Gastroesophageal sphincter (tissue), 4 donors: ENCODE data around the gene ACP1. TPM values are rescaled to one million over a fixed set of nuclear protein-coding genes. Genes with fewer than 3 reads are reported as not detected.

ENCODE experiments used
- ATAC-seq: fragments of 150-250 bp; one replicate; pipeline ENCODE4 v1.9.1; 2016; ENCODE audit warnings: mild to moderate bottlenecking, moderate library complexity
- H3K27ac ChIP-seq, 4 donors: fragments of 200-600 bp; sonication (generic) in 3 of 4; 1 replicate in 3 of 4; 2 replicates in 1 of 4; pipeline ENCODE4 v1.5.1; 2016 to 2019
- H3K27me3 ChIP-seq: fragments of 200-600 bp; sonication (generic); one replicate; pipeline ENCODE4 v1.5.1; 2019
- H3K36me3 ChIP-seq, 2 donors: fragments of 200-600 bp; sonication (generic); one replicate each; pipeline ENCODE4 v1.5.1; 2019; ENCODE audit warnings: control low read depth in 1 of 2
- H3K4me1 ChIP-seq, 3 donors: fragments of 200-600 bp; sonication (generic); 1 replicate in 2 of 3; 2 replicates in 1 of 3; pipeline ENCODE4 v1.5.1; 2016 to 2019; ENCODE audit warnings: control low read depth in 2 of 3
- H3K4me3 ChIP-seq, 2 donors: fragments of 200-600 bp; sonication (generic); one replicate each; pipeline ENCODE4 v1.5.1; 2019; ENCODE audit warnings: mild to moderate bottlenecking in 1 of 2, moderate library complexity in 1 of 2
- H3K9me3 ChIP-seq, 3 donors: fragments of 200-600 bp; sonication (generic); one replicate each; pipeline ENCODE4 v1.5.1; 2017 to 2019; ENCODE audit warnings: control low read depth in 2 of 3
- CTCF ChIP-seq, 4 experiments: fragments of 200-600 bp in 2 of 4; fragments of 450-650 bp in 2 of 4; sonication (generic) in 1 of 4; IDR thresholded peaks; one replicate each; pipeline ENCODE4 v1.5.1; 2017 to 2019; ENCODE audit warnings: antibody characterized with exemption in 4 of 4, mild to moderate bottlenecking in 2 of 4, moderate library complexity in 2 of 4
- EP300 ChIP-seq: sonication (generic); formaldehyde crosslinking; IDR thresholded peaks from one replicate; pipeline ENCODE4 v1.6.1; 2017; ENCODE audit warnings: antibody characterized with exemption, mild to moderate bottlenecking
- POLR2A ChIP-seq, 2 donors: fragments of 450-650 bp; IDR thresholded peaks; one replicate each; pipeline ENCODE4 v1.6.1; 2017; ENCODE audit warnings: antibody characterized with exemption in 2 of 2, mild to moderate bottlenecking in 2 of 2, moderate library complexity in 1 of 2
- POLR2AphosphoS5 ChIP-seq: sonication (generic); formaldehyde crosslinking; IDR thresholded peaks from one replicate; pipeline ENCODE4 v1.6.1; 2017; ENCODE audit warnings: antibody characterized with exemption
- WGBS, 2 donors: methylation state at CpG; one replicate each; pipeline ENCODE4 v1.1.5; 2018; ENCODE audit warnings: low coverage in 1 of 2; 5-methylcytosine and 5-hydroxymethylcytosine counted together
- total RNA-seq, 4 donors: library from RNA; depleted of rRNA; stranded (reverse); fragments of >200 nt; gene quantifications; one replicate each; pipeline ENCODE4 v1.1.0, GENCODE V29; 2016

The ACP1 gene
- total RNA-seq, 4 donors from 2014 or later: 79.5 to 115 (median 82.0) TPM

DNA sequence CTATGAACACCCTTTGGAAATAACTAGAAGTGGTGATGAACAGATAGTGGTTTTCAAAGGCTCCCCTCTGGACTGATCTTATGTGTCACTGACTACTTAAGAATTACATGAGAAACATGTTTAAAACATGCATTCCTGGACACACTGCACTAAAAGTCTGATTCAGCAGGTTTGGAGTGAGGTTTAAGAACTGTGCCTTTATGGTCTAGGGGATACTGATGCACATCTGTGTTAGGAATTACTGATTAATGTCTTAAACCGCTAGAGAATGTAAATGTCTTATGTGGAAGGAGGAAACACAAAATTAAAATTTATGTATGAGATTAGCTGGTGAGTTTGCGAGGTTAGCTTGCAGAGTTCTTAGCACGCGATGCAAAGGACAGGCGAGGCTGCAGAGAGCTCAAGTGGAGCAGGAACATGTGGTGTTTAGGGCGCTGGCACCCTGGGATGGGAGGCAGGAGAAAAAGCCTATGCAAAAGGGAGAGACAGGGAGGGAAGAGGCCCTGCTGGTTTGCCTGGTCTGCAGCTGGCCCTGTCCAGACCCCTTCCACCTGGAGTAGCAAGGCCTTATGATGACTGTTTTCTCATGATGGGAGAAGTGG is 12.6 kb upstream of the ACP1 start:
- WGBS, 2 donors: 82 to 96% methylated on average over 5 to 6 of the region's 6 CpGs

DNA sequence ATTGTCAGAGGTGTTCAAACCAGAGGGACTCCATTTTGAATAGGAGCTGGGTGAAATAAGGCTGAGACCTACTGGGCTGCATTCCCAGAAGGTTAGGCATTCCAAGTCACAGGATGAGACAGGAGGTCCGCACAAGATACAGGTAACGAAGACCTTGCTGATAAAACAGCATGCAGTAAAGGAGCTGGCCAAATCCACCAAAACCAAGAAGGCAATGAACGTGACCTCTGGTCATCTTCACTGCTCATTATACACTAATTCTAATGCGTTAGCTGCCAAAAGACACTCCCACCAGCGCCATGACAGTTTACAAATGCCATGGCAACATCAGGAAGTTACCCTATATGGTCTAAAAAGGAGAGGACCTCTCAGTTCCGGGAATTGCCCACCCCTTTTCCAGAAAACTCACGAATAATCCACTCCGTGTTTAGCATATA is 11.5 kb upstream of the ACP1 start:
- H3K4me3 ChIP-seq: no peak overlapping the region
- TF ChIP-seq CTCF (IDR thresholded peaks at IDR 0.05) (no peak), EP300 (no peak)
- no peak for ATAC-seq
- peaks cover 0 to 41% of the 10 kb centered on the region in 2 donors for H3K36me3 ChIP-seq
- H3K4me1 ChIP-seq: no peaks in the 10 kb centered on the region
- no peaks in the 10 kb centered on the region for H3K9me3 ChIP-seq
- WGBS, 2 donors: 81 to 87% methylated on average over 6 to 7 of the region's 8 CpGs
- H3K27ac ChIP-seq: no peak overlapping the region
- no peaks in the 10 kb centered on the region for H3K27me3 ChIP-seq

More for the DNA sequence above, 12.6 kb upstream of the ACP1 start:
- TF ChIP-seq EP300: no peak
- no peak for TF ChIP-seq POLR2A (IDR thresholded peaks at IDR 0.05)
- no peak for TF ChIP-seq POLR2AphosphoS5
- TF ChIP-seq CTCF (IDR thresholded peaks at IDR 0.05): no peak
- Histone ChIP-seq H3K9me3 (no peaks in the 10 kb centered on the region), H3K27me3 (no peaks in the 10 kb centered on the region), H3K4me1 (no peaks in the 10 kb centered on the region), H3K4me3 (no peak overlapping the region), H3K27ac (no peak overlapping the region), H3K36me3 (peaks cover 0 to 51% of the 10 kb centered on the region in 2 donors)
- no peak for ATAC-seq

GRCh38 chr2:254241-254640 is 10.5 kb upstream of the ACP1 start:
- Histone ChIP-seq H3K36me3 (peaks cover 0 to 31% of the 10 kb centered on the region in 2 donors), H3K4me3 (no peak overlapping the region), H3K27me3 (no peaks in the 10 kb centered on the region), H3K4me1 (no peaks in the 10 kb centered on the region), H3K9me3 (no peaks in the 10 kb centered on the region), H3K27ac (no peak overlapping the region)
- TF ChIP-seq EP300: no peak
- no peak for TF ChIP-seq POLR2AphosphoS5
- TF ChIP-seq POLR2A (IDR thresholded peaks at IDR 0.05): no peak
- TF ChIP-seq CTCF (IDR thresholded peaks at IDR 0.05): no peak
- 25 to 43% methylated on average over 3 to 7 of the region's 7 CpGs for WGBS, 2 donors
- no peak for ATAC-seq

DNA sequence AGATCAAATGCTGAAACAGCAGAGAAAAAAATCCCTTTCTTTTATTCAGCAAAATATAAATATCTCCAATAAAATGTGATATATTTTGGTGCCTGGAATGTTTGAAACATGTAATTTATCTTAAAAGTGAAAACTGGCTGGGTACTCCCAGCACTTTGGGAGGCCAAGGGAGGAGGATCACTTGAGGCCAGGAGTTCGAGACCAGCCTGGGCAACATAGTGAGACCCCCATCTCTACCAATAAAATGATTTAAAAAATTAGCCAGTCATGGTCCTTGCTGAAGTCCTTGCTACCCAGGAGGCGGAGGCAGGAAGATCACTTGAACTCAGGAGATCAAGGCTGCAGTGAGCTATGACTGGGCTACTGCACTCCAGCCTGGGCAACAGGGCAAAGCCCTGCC is 9.6 kb upstream of the ACP1 start:
- Histone ChIP-seq H3K27ac (no peak overlapping the region), H3K9me3 (no peaks in the 10 kb centered on the region), H3K4me3 (no peak overlapping the region), H3K36me3 (peaks cover 0 to 27% of the 10 kb centered on the region in 2 donors), H3K4me1 (no peaks in the 10 kb centered on the region), H3K27me3 (no peaks in the 10 kb centered on the region)
- 100% methylated on average over 2 of the region's 2 CpGs; no CpG with 5 or more reads in 1 of the 2 donors for WGBS, 2 donors
- TF ChIP-seq POLR2A (IDR thresholded peaks at IDR 0.05) (no peak), EP300 (no peak), POLR2AphosphoS5 (no peak), CTCF (IDR thresholded peaks at IDR 0.05) (no peak)
- ATAC-seq: no peak

- WGBS, 2 donors: 69 to 100% methylated on average over 1 to 3 of the region's 3 CpGs
Observed at GRCh38 chr2:256094-256493, 8.7 kb upstream of the ACP1 start.

More at GRCh38 chr2:256094-256493, 8.7 kb upstream of the ACP1 start:
- H3K4me3 ChIP-seq: no peak overlapping the region
- no peak for ATAC-seq
- H3K9me3 ChIP-seq: no peaks in the 10 kb centered on the region
- no peak overlapping the region for H3K27ac ChIP-seq
- no peaks in the 10 kb centered on the region for H3K4me1 ChIP-seq
- H3K27me3 ChIP-seq: no peaks in the 10 kb centered on the region
- H3K36me3 ChIP-seq: peaks cover 0 to 25% of the 10 kb centered on the region in 2 donors
- TF ChIP-seq EP300: no peak
- TF ChIP-seq CTCF (IDR thresholded peaks at IDR 0.05): no peak
- no peak for TF ChIP-seq POLR2A (IDR thresholded peaks at IDR 0.05)
- no peak for TF ChIP-seq POLR2AphosphoS5
